Calu3 (cell line): Measurements from ENCODE around the gene DRAM1. TPM values are rescaled to one million over a fixed set of nuclear protein-coding genes. Genes with fewer than 3 reads are reported as not detected.
A peak's percentile ranks its signal among the peaks of the same experiment; 100 is the strongest.

ENCODE experiments used
- BruUV-seq: library from RNA; stranded (reverse); fragments of 400-500 nt; replicated peaks from 2 replicates; lab custom pipeline; 2021; lab: Mats Ljungman, UMichigan
- CTCF ChIA-PET: fragments of 300-600 bp; sonication (Branson Sonifier 250); formaldehyde crosslinking; loops from one replicate; lab custom pipeline; 2022; ENCODE audit warnings: antibody characterized with exemption; lab: Charles Lee
- DNase-seq: peaks from one replicate; pipeline ENCODE4 v3.0.0; 2022
- H3K27ac Mint-ChIP-seq: one replicate; pipeline ENCODE4 v1.8.0; 2022; ENCODE audit warnings: mixed read lengths; ENCODE audit not compliant: unreplicated experiment
- H3K27me3 Mint-ChIP-seq: one replicate; pipeline ENCODE4 v1.8.0; 2022; ENCODE audit warnings: mixed read lengths; ENCODE audit not compliant: unreplicated experiment
- H3K36me3 Mint-ChIP-seq: one replicate; pipeline ENCODE4 v1.8.0; 2022; ENCODE audit warnings: mild to moderate bottlenecking, moderate library complexity, mixed read lengths; ENCODE audit not compliant: insufficient read depth, unreplicated experiment
- H3K4me1 Mint-ChIP-seq: one replicate; pipeline ENCODE4 v1.8.0; 2022; ENCODE audit warnings: mild to moderate bottlenecking, low read depth, mixed read lengths; ENCODE audit not compliant: unreplicated experiment
- H3K4me3 Mint-ChIP-seq: one replicate; pipeline ENCODE4 v1.8.0; 2022; ENCODE audit warnings: mild to moderate bottlenecking, low read depth, moderate library complexity, mixed read lengths; ENCODE audit not compliant: unreplicated experiment
- H3K9me3 Mint-ChIP-seq: one replicate; pipeline ENCODE4 v1.8.0; 2022; ENCODE audit warnings: low read depth, mixed read lengths; ENCODE audit not compliant: unreplicated experiment
- CTCF ChIP-seq: fragments of 200-600 bp; IDR thresholded peaks from one replicate; pipeline ENCODE4 v1.8.0; 2022; ENCODE audit warnings: antibody characterized with exemption; ENCODE audit not compliant: unreplicated experiment
- intact Hi-C: fragments of 100-400 bp; cut with micrococcal nuclease; formaldehyde crosslinking; loops from one replicate; pipeline ENCODE4 v1.10.0; 2022; ENCODE audit not compliant: unreplicated experiment
- total RNA-seq: library from RNA; stranded (reverse); gene quantifications from 2 replicates; pipeline ENCODE4 v1.2.3, GENCODE V29; 2022

DRAM1 gene
- total RNA-seq, 1 experiment from 2014 or later: 28.1 TPM

- CTCF ChIA-PET: no interaction called here
- DNase-seq: no peak
- intact Hi-C loops: no loop called here
- Mint-ChIP-seq H3K27me3 (no peaks in the 10 kb centered on the region), H3K4me3 (peak overlapping the region; percentile 81), H3K36me3 (peaks cover 20% of the 10 kb centered on the region), H3K4me1 (peaks cover 9% of the 10 kb centered on the region), H3K27ac (peak overlapping the region; percentile 23), H3K9me3 (no peaks in the 10 kb centered on the region)
- TF ChIP-seq CTCF: no peak
- BruUV-seq: TSS peak; percentile 85
Measured at GRCh38 chr12:101876322-101876860, 989 bp upstream of the DRAM1 start.

- H3K27ac Mint-ChIP-seq: peak overlapping the region; percentile 76
Measured at GRCh38 chr12:101877806-101878242, 444 bp downstream of the DRAM1 start.

GRCh38 chr12:101878243-101878821 is 952 bp downstream of the DRAM1 start:
- CTCF ChIA-PET: interaction anchor here (2.2 kb wide), 1 partner anchor 16 kb away, joined by 6 read pairs; no protein-coding TSS in a partner anchor
- no peak for TF ChIP-seq CTCF
- Mint-ChIP-seq H3K9me3 (no peaks in the 10 kb centered on the region), H3K4me3 (peak overlapping the region; percentile 81), H3K4me1 (peaks cover 9% of the 10 kb centered on the region), H3K36me3 (peaks cover 20% of the 10 kb centered on the region), H3K27ac (peak overlapping the region; percentile 76), H3K27me3 (no peaks in the 10 kb centered on the region)
- BruUV-seq: TSS peak; percentile 53
- intact Hi-C loops: no loop called here
- DNase-seq: no peak

More at GRCh38 chr12:101877806-101878242, 444 bp downstream of the DRAM1 start:
- peaks cover 20% of the 10 kb centered on the region for H3K36me3 Mint-ChIP-seq
- peak overlapping the region; percentile 81 for H3K4me3 Mint-ChIP-seq
- peaks cover 9% of the 10 kb centered on the region for H3K4me1 Mint-ChIP-seq
- TF ChIP-seq CTCF: no peak
- intact Hi-C loops: no loop called here
- no peaks in the 10 kb centered on the region for H3K27me3 Mint-ChIP-seq
- BruUV-seq: no TSS peak
- CTCF ChIA-PET: interaction anchor here (0.6 to 2.2 kb wide), 6 partner anchors 17 to 941 kb away, joined by 3 to 6 read pairs (median 4); partner anchors contain the start of gene GNPTAB
- peak; percentile 40 for DNase-seq
- no peaks in the 10 kb centered on the region for H3K9me3 Mint-ChIP-seq

GRCh38 chr12:101880769-101881168 is 3.4 kb downstream of the DRAM1 start:
- CTCF ChIA-PET: no interaction called here
- peaks cover 17% of the 10 kb centered on the region for H3K36me3 Mint-ChIP-seq
- peaks cover 18% of the 10 kb centered on the region for H3K4me1 Mint-ChIP-seq
- TF ChIP-seq CTCF: no peak
- H3K4me3 Mint-ChIP-seq: no peak overlapping the region
- H3K9me3 Mint-ChIP-seq: no peaks in the 10 kb centered on the region
- no peaks in the 10 kb centered on the region for H3K27me3 Mint-ChIP-seq
- H3K27ac Mint-ChIP-seq: no peak overlapping the region
- TSS peak; percentile 11 for BruUV-seq
- DNase-seq: no peak
- intact Hi-C loops: no loop called here
